K562 (cell line): Measurements from ENCODE around the gene SNX9. TPM values are rescaled to one million over a fixed set of nuclear protein-coding genes. Genes with fewer than 3 reads are reported as not detected.

Experiments used
- CAMTA2 ChIP-seq: fragments of 250-450 bp; sonication (Bioruptor Pico); conservative IDR thresholded peaks from 2 replicates; pipeline ENCODE4 v1.5.1; 2022
- HEY1 ChIP-seq: fragments of 250-450 bp; sonication (Bioruptor Pico); IDR thresholded peaks from 2 replicates; pipeline ENCODE4 v1.5.0; 2020; ENCODE audit warnings: mild to moderate bottlenecking, moderate library complexity, borderline replicate concordance
- MCM5 ChIP-seq: fragments of 450-650 bp; IDR thresholded peaks from 2 replicates; pipeline ENCODE4 v1.6.1; 2016; ENCODE audit warnings: low read depth
- MED1 ChIP-seq: sonication (generic); formaldehyde crosslinking; IDR thresholded peaks from 2 replicates; pipeline ENCODE4 v1.8.1; 2023; ENCODE audit warnings: missing genetic modification reagents, borderline replicate concordance
- MXI1 ChIP-seq: IDR thresholded peaks from 2 replicates; pipeline ENCODE4 v1.6.1; 2011; ENCODE audit warnings: low read depth, mild to moderate bottlenecking, improper control_type of control experiment, low read length
- PCBP2 ChIP-seq: fragments of 200-400 bp; formaldehyde crosslinking; IDR thresholded peaks from 2 replicates; pipeline ENCODE4 v1.6.1; 2018; ENCODE audit warnings: low read length, low read depth, mild to moderate bottlenecking, moderate library complexity; ENCODE audit not compliant: poor library complexity, severe bottlenecking
- POLR2AphosphoS5 ChIP-seq: IDR thresholded peaks from 2 replicates; pipeline ENCODE4 v1.6.1; 2011; ENCODE audit warnings: mild to moderate bottlenecking, low read depth, low read length, moderate library complexity; ENCODE audit not compliant: control insufficient read depth, insufficient read depth
- PPARD ChIP-seq: fragments of 250-450 bp; sonication (Bioruptor Pico); IDR thresholded peaks from 2 replicates; pipeline ENCODE4 v1.8.0; 2022; ENCODE audit warnings: inconsistent platforms, mild to moderate bottlenecking, moderate library complexity
- PURB ChIP-seq: sonication (generic); formaldehyde crosslinking; IDR thresholded peaks from 2 replicates; pipeline ENCODE4 v1.9.0; 2021; ENCODE audit warnings: low read depth, mild to moderate bottlenecking, missing genetic modification reagents
- RAD51 ChIP-seq: fragments of 450-650 bp; IDR thresholded peaks from 2 replicates; pipeline ENCODE4 v1.7.1; 2016; ENCODE audit warnings: low read depth, mild to moderate bottlenecking, borderline replicate concordance
- SETDB1 ChIP-seq: IDR thresholded peaks from one replicate; pipeline ENCODE4 v1.6.1; 2012; ENCODE audit warnings: low read length, control low read depth, inconsistent platforms
- SMARCC2 ChIP-seq: fragments of 450-650 bp; IDR thresholded peaks from 2 replicates; pipeline ENCODE4 v1.6.1; 2017; ENCODE audit warnings: antibody characterized with exemption, moderate library complexity, mild to moderate bottlenecking, low read depth
- ZFP1 ChIP-seq: fragments of 450-650 bp; formaldehyde crosslinking; IDR thresholded peaks from 2 replicates; pipeline ENCODE4 v1.4.0; 2020; ENCODE audit warnings: mild to moderate bottlenecking, mixed read lengths
- ZKSCAN8 ChIP-seq: fragments of 200-800 bp; sonication (Bioruptor generic); IDR thresholded peaks from 2 replicates; pipeline ENCODE4 v1.6.1; 2016; ENCODE audit warnings: missing genetic modification characterization, missing compliant biosample characterization
- ZNF780A ChIP-seq: fragments of 250-450 bp; sonication (Bioruptor Pico); IDR thresholded peaks from 2 replicates; pipeline ENCODE4 v1.5.0; 2021; ENCODE audit warnings: mild to moderate bottlenecking
- polyA plus RNA-seq, 8 experiments: library from polyadenylated mRNA; depleted of rRNA in 4 of 8; stranded (reverse) in 5 of 8; unstranded in 3 of 8; fragments of >200 nt; fragmentation: Nextera tagmentation in 2 of 8; fragmentation: Illumina TruSeq in 1 of 8; extraction: Ambion mirVana in 2 of 8; extraction: Trizol in 1 of 8; gene quantifications; 2 replicates each; pipeline versions ENCODE4 v1.2.1 to v1.2.3, GENCODE V29; 2011 to 2014; ENCODE audit warnings: inconsistent platforms in 1 of 8, missing spikeins in 1 of 8
- total RNA-seq, 7 experiments: library from RNA; depleted of rRNA in 6 of 7; stranded (reverse); fragments of >200 nt in 6 of 7; fragmentation: Illumina TruSeq in 2 of 7; extraction: Trizol in 2 of 7; gene quantifications; 2 replicates each; pipeline versions ENCODE4 v1.2.1 to v1.2.3, GENCODE V29; 2011 to 2021; ENCODE audit warnings: low replicate concordance in 1 of 7
- TF ChIP-seq, protein P1 (sequence below): fragments of 250-450 bp; sonication (Bioruptor Pico); IDR thresholded peaks from 2 replicates; pipeline ENCODE4 v1.5.0; 2021; ENCODE audit warnings: mild to moderate bottlenecking, moderate library complexity
- TF ChIP-seq, protein P2 (sequence below): fragments of 250-450 bp; sonication (Bioruptor Pico); IDR thresholded peaks from 2 replicates; pipeline ENCODE4 v1.8.0; 2022; ENCODE audit warnings: inconsistent platforms, mild to moderate bottlenecking, moderate library complexity, borderline replicate concordance
- TF ChIP-seq, protein P3 (sequence below), 2 experiments: fragments of 450-650 bp; IDR thresholded peaks; 2 replicates each; pipeline ENCODE4 v1.6.1; 2018; ENCODE audit warnings: mild to moderate bottlenecking in 2 of 2, low read depth in 1 of 2; ENCODE audit not compliant: partially characterized antibody in 2 of 2
- TF ChIP-seq, protein P4 (sequence below): sonication (generic); formaldehyde crosslinking; IDR thresholded peaks from 2 replicates; pipeline ENCODE4 v1.4.0; 2020; ENCODE audit warnings: mild to moderate bottlenecking, missing genetic modification reagents

SNX9 gene
- total and polyA plus RNA-seq, 9 of the 15 experiments (the other 6 are each of a cell fraction or from before 2014, with no cell fraction given): 6.0 to 81.7 (median 57.1) TPM

DNA sequence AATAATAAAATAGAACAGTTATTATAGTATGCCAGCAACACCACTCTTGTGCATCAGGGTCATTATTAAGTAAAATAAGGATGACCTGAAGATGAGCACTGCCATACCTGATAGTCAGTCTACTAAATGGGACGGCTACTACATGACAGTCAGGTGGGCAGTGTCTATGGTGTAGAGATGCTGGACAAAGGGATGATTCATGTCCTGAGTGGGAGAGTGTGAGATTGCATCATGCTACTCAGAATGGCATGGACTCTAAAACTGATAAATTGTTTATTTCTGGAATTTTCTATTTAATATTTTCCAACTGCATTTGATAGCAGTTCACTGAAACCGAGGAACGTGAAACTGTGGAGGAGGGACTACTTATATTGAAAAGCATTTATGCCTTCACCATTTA, 38.8 kb downstream of the SNX9 start (continued):
- TF ChIP-seq, protein P1, sequence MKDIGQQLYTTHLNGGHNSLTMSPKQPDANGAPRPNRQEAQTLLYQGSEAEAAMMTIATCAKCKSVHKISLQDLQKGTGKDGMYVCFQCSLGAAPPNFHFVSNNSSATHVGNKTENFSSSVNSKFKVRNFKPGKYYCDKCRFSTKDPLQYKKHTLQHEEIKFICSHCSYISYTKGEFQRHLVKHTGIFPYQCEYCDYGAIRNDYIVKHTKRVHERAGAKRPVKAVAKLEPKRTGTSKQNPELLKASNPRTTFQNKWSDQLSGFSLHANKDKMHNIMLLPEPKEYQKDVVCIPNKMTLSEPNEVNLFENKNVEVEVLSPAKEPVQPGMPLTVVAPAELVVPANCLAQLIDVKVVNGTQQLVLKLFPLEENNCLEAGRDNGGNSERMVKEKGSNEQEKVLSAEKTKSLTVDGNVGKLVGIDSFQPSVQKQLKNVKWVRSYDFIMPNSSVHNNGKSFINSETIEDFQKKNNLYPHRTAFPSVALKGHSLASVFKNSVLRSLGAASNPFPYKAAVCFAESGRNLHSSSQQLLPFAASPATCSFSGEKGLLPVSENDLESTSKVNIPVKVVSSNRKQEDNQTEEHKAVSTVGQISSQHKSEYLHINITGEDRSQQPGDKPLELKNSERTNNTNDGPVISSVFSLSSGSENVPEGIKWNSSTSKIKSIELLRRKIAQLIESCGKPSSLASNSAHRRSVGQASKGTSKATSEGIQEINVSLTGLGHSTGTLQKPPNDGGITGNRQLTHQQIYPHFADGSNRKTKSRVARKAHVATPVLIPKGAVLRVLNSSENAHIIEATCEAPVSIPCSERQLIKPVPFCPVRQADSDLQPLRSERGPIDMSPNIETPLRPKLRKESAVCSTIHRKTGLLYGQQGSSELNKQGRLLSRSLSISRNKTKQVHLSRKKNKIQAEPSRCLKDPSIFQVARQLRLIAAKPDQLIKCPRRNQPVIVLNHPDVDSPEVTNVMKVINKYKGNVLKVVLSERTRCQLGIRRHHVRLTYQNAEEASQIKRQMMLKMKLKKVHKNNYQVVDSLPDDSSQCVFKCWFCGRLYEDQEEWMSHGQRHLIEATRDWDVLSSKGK: no peak
- no peak for TF ChIP-seq PPARD (CRISPR knock-in tag)
- no peak for TF ChIP-seq MCM5
- no peak for TF ChIP-seq ZFP1
- no peak for TF ChIP-seq SETDB1
- TF ChIP-seq, protein P2, sequence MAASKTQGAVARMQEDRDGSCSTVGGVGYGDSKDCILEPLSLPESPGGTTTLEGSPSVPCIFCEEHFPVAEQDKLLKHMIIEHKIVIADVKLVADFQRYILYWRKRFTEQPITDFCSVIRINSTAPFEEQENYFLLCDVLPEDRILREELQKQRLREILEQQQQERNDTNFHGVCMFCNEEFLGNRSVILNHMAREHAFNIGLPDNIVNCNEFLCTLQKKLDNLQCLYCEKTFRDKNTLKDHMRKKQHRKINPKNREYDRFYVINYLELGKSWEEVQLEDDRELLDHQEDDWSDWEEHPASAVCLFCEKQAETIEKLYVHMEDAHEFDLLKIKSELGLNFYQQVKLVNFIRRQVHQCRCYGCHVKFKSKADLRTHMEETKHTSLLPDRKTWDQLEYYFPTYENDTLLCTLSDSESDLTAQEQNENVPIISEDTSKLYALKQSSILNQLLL (CRISPR knock-in tag): no peak
- no peak for TF ChIP-seq ZKSCAN8 (CRISPR knock-in tag)
- TF ChIP-seq PURB (CRISPR knock-in tag): no peak
- TF ChIP-seq HEY1 (CRISPR knock-in tag): no peak
- no peak for TF ChIP-seq RAD51
- TF ChIP-seq MED1 (CRISPR knock-in tag): no peak
- TF ChIP-seq POLR2AphosphoS5: no peak
- no peak for TF ChIP-seq ZNF780A (CRISPR knock-in tag)
- TF ChIP-seq, protein P3, sequence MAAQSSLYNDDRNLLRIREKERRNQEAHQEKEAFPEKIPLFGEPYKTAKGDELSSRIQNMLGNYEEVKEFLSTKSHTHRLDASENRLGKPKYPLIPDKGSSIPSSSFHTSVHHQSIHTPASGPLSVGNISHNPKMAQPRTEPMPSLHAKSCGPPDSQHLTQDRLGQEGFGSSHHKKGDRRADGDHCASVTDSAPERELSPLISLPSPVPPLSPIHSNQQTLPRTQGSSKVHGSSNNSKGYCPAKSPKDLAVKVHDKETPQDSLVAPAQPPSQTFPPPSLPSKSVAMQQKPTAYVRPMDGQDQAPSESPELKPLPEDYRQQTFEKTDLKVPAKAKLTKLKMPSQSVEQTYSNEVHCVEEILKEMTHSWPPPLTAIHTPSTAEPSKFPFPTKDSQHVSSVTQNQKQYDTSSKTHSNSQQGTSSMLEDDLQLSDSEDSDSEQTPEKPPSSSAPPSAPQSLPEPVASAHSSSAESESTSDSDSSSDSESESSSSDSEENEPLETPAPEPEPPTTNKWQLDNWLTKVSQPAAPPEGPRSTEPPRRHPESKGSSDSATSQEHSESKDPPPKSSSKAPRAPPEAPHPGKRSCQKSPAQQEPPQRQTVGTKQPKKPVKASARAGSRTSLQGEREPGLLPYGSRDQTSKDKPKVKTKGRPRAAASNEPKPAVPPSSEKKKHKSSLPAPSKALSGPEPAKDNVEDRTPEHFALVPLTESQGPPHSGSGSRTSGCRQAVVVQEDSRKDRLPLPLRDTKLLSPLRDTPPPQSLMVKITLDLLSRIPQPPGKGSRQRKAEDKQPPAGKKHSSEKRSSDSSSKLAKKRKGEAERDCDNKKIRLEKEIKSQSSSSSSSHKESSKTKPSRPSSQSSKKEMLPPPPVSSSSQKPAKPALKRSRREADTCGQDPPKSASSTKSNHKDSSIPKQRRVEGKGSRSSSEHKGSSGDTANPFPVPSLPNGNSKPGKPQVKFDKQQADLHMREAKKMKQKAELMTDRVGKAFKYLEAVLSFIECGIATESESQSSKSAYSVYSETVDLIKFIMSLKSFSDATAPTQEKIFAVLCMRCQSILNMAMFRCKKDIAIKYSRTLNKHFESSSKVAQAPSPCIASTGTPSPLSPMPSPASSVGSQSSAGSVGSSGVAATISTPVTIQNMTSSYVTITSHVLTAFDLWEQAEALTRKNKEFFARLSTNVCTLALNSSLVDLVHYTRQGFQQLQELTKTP (IDR thresholded peaks at IDR 0.05; ENCODE audit: low read depth in 1 of 2, partially characterized antibody in 2 of 2): no peak
- TF ChIP-seq, protein P4, sequence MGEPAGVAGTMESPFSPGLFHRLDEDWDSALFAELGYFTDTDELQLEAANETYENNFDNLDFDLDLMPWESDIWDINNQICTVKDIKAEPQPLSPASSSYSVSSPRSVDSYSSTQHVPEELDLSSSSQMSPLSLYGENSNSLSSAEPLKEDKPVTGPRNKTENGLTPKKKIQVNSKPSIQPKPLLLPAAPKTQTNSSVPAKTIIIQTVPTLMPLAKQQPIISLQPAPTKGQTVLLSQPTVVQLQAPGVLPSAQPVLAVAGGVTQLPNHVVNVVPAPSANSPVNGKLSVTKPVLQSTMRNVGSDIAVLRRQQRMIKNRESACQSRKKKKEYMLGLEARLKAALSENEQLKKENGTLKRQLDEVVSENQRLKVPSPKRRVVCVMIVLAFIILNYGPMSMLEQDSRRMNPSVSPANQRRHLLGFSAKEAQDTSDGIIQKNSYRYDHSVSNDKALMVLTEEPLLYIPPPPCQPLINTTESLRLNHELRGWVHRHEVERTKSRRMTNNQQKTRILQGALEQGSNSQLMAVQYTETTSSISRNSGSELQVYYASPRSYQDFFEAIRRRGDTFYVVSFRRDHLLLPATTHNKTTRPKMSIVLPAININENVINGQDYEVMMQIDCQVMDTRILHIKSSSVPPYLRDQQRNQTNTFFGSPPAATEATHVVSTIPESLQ: no peak
- no peak for TF ChIP-seq CAMTA2
- no peak for TF ChIP-seq PCBP2
- no peak for TF ChIP-seq MXI1
- no peak for TF ChIP-seq SMARCC2
